ENCODE data around the gene CHD6. TPM values are rescaled to one million over a fixed set of nuclear protein-coding genes. Genes with fewer than 3 reads are reported as not detected.

The CHD6 gene
- total RNA-seq, 1 donor from 2014 or later: 47.7 TPM

GRCh38 chr20:41356951-41357350 lies 261.2 kb downstream of the CHD6 start:
- DNase-seq (ENCODE audit: low spot score): no peak

- DNase-seq (ENCODE audit: low spot score): no peak
Observed at GRCh38 chr20:41355598-41356203, 262.5 kb downstream of the CHD6 start.

GRCh38 chr20:41355192-41355591 lies 263.0 kb downstream of the CHD6 start:
- no peak for DNase-seq (ENCODE audit: low spot score)

- DNase-seq (ENCODE audit: low spot score): no peak
Observed at GRCh38 chr20:41353530-41353929, 264.6 kb downstream of the CHD6 start.

GRCh38 chr20:41352666-41353065 lies 265.5 kb downstream of the CHD6 start:
- DNase-seq (ENCODE audit: low spot score): no peak

GRCh38 chr20:41352106-41352505 lies 266.1 kb downstream of the CHD6 start:
- no peak for DNase-seq (ENCODE audit: low spot score)

Data from mucosa of gallbladder (tissue), 1 donor.